AG09319 (cell line): Measurements from ENCODE around the gene GARRE1.

Experiments used
- DNase-seq: peaks from one replicate; pipeline ENCODE4 v3.0.0-alpha.2; 2010; ENCODE audit warnings: low read depth; ENCODE audit errors: extremely low read depth
- TF ChIP-seq, protein P1 (sequence below): IDR thresholded peaks from 2 replicates; pipeline ENCODE4 v1.5.1; 2011; ENCODE audit warnings: low read depth, mild to moderate bottlenecking, inconsistent platforms, low read length, moderate library complexity

Gene GARRE1

DNA sequence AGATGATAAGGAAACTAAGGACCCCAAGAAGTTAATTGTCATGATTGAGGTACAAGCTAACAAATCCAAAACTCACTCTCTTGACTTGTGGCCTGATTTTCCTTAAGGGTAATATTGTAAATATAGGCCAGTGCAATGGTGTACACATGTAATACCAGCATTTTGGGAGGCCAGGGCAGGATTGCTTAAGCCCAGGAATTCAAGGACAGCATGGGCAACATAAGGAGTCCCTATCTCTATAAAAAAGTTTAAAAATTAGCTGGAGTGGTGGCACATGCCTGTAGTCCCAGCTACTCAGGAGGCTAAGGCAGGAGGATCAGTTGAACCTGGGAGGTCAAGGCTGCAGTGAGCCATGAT, 28.7 kb upstream of the GARRE1 start:
- no peak for DNase-seq
- TF ChIP-seq, protein P1, sequence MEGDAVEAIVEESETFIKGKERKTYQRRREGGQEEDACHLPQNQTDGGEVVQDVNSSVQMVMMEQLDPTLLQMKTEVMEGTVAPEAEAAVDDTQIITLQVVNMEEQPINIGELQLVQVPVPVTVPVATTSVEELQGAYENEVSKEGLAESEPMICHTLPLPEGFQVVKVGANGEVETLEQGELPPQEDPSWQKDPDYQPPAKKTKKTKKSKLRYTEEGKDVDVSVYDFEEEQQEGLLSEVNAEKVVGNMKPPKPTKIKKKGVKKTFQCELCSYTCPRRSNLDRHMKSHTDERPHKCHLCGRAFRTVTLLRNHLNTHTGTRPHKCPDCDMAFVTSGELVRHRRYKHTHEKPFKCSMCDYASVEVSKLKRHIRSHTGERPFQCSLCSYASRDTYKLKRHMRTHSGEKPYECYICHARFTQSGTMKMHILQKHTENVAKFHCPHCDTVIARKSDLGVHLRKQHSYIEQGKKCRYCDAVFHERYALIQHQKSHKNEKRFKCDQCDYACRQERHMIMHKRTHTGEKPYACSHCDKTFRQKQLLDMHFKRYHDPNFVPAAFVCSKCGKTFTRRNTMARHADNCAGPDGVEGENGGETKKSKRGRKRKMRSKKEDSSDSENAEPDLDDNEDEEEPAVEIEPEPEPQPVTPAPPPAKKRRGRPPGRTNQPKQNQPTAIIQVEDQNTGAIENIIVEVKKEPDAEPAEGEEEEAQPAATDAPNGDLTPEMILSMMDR = no peak

DNA sequence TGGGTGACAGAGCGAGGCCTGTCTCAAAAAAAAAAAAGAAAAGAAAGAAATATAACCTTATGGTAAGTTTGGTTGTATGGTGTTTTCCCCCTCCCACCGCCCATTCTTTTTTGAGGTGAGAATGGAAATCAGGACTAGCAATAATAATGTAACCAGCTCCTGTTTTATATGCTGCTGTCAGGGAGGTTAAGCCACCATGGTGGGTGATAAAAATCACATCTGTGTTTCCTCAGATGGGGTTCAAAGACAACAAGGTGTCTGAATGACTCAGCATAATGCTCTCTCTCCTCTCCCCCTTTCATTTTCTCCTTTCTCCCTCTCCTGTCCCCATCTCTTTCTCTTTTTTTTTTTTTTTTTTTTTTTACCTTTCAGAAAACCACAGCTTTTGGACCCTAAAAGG, 28.3 kb upstream of the GARRE1 start:
- DNase-seq = no peak
- TF ChIP-seq, protein P1 = no peak

DNA sequence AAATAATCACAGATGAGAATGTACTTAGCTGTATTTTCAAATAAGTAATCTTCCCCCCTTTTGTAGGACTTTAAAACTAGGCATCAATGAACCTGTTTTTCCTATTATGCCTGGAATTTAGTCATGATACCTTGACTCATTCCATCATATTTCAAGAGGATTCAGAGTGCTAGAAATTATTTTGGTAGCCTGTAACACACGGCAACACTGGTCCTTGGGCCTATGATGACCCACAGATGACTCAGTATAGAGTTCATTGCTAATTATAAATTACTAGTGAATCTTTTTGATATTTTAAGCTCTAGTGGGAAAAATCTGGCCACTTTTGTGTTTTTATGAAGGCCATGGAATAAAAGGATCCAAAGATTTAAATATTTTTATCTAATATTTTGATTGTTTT, 26.0 kb upstream of the GARRE1 start:
- no peak for DNase-seq
- TF ChIP-seq, protein P1 = no peak

DNA sequence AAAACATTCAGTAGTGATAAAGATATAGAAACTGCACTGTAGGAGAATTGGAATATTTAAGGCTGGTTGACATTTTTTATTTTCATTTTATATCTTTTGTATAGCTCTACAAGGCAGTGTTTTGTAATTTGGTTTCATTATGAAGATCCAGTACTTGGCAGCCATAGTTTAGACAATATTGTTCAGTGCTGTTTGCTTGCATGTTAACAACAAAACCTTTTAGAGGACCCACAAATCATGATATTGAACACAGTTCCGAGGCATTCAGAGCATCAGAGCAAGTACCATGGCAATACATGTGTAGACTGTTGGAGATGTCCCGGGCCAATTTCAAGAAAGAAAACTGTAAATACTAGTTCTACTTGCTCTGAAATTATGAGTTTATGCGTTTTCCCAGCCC, 25.6 kb upstream of the GARRE1 start:
- TF ChIP-seq, protein P1 = no peak
- no peak for DNase-seq

DNA sequence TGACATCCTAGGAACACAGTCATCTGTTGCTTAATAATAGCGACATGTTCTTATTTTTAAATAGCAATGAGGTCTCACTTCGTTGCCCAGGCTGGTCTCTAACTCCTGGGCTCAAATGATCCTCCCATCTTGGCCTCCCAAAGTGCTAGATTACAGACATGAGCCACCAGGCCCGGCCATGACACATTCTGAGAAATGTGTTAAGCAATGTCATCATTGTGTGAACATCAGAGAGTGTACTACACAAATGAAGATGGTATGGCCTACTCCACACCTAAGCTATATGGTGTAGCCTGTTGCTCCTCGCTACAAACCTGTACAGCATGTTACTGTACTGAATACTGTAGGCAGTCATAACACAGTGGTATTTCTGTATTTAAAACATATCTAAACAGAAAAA, 24.6 kb upstream of the GARRE1 start:
- TF ChIP-seq, protein P1 = no peak
- DNase-seq = no peak

DNA sequence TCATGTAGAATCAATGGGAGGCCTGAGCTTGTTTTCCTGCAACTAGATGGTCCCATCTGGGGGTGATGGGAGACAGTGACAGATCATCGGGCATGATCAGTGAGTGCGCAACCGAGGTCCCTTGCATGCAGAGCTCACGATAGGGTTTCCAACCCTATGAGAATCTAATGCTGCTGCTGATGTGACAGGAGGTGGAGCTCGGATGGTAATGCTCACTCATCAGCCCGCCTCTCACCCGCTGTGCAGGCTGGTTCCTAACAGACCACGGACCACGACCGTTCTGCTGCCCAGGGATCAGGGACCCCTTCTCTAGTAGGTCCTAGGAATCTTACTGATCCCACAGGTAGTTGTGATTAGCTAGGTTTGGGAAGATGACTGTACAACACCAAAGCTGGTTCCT, 23.5 kb upstream of the GARRE1 start:
- DNase-seq = no peak
- TF ChIP-seq, protein P1 = no peak

DNA sequence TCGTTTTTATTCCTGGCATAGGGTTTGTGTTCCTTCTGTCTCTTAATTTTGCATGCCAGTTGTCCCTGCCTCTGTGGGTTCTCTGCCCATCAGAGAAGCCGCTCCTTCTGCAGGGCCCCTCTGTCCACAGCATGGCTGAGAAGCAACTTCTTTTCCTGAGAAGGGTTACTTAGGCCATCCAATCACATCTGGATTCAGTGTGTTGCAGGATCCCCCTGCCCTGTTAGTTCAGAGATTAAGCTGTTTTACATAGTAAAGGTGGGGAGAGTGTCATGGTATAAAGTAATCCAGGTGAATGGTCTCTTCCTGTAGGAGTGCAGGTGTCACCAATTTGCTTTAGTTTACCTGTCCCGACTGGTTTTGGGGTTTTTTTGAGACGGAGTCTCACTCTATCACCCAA, 22.9 kb upstream of the GARRE1 start:
- DNase-seq = no peak
- TF ChIP-seq, protein P1 = no peak
